22Rv1 (cell line): Measurements from ENCODE around the gene PARS2.

Experiments used
- H3K27ac ChIP-seq: fragments of 450-650 bp; 2 replicates; pipeline ENCODE4 v1.5.1; 2017
- CTCF ChIP-seq: fragments of 450-650 bp; IDR thresholded peaks from 2 replicates; pipeline ENCODE4 v1.5.1; 2017; ENCODE audit warnings: mild to moderate bottlenecking
- ZFX ChIP-seq: fragments of 450-650 bp; IDR thresholded peaks from 2 replicates; pipeline ENCODE4 v1.6.1; 2017; ENCODE audit warnings: antibody characterized with exemption, borderline replicate concordance

The PARS2 gene

GRCh38 chr1:54764133-54764921, at the start of gene PARS2:
PARS2 (minus strand) TSS chr1:54764523; CDS start chr1:54759161, 5,362 bp downstream.
- peak within 1 kb of the TSS; percentile 66 for H3K27ac ChIP-seq
- no peak for TF ChIP-seq CTCF
- no peak for TF ChIP-seq ZFX

- TF ChIP-seq CTCF (no peak), ZFX (no peak)
- H3K27ac ChIP-seq, result no peak overlapping the region
Observed at GRCh38 chr1:54814126-54814498, 49.8 kb upstream of the PARS2 start.

- no peak overlapping the region for H3K27ac ChIP-seq
Observed at GRCh38 chr1:54813485-54814125, 49.3 kb upstream of the PARS2 start.

GRCh38 chr1:54812801-54813484, 48.6 kb upstream of the PARS2 start:
- no peak for TF ChIP-seq CTCF
- no peak for TF ChIP-seq ZFX
- no peak overlapping the region for H3K27ac ChIP-seq

More at GRCh38 chr1:54813485-54814125, 49.3 kb upstream of the PARS2 start:
- TF ChIP-seq ZFX (no peak), CTCF (no peak)

GRCh38 chr1:54811739-54812655, 47.7 kb upstream of the PARS2 start:
- no peak for TF ChIP-seq CTCF
- no peak for TF ChIP-seq ZFX
- no peak overlapping the region for H3K27ac ChIP-seq

- no peak overlapping the region for H3K27ac ChIP-seq
- TF ChIP-seq CTCF (no peak), ZFX (no peak)
Observed at GRCh38 chr1:54811066-54811465, 46.7 kb upstream of the PARS2 start.
